Inferior parietal cortex (tissue), 1 donor: Measurements from ENCODE around the gene SLC66A2.
"Not testable (repeated sequence)": the region's sequence is repeated elsewhere in the genome, so short reads cannot be mapped to it uniquely, and the experiment has no call there.

ENCODE experiments used
- DNase-seq: peaks from one replicate; pipeline ENCODE4 v3.0.0-alpha.2; 2016; ENCODE audit errors: extremely low spot score

SLC66A2 gene

DNA sequence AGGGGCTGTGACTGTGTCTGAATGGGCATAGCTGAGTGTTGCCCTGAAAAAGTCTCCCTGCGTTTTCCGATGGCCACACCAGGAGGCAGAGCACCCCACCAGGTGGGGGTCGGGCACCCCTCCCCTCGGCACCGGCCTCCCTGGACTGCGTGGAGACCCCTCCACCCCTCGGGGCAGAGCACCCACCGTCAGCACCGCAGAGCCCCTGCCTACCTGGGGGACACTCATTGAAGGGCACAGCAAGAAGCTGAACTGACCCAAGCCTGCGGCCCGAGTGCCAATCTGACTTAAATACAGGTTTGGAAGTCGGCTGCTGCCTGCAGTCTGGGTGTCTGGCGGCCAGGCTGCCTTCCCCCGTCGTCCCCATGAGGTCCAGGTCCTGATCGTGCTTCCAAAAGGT is 83.8 kb downstream of the SLC66A2 start:
- DNase-seq, result no peak

DNA sequence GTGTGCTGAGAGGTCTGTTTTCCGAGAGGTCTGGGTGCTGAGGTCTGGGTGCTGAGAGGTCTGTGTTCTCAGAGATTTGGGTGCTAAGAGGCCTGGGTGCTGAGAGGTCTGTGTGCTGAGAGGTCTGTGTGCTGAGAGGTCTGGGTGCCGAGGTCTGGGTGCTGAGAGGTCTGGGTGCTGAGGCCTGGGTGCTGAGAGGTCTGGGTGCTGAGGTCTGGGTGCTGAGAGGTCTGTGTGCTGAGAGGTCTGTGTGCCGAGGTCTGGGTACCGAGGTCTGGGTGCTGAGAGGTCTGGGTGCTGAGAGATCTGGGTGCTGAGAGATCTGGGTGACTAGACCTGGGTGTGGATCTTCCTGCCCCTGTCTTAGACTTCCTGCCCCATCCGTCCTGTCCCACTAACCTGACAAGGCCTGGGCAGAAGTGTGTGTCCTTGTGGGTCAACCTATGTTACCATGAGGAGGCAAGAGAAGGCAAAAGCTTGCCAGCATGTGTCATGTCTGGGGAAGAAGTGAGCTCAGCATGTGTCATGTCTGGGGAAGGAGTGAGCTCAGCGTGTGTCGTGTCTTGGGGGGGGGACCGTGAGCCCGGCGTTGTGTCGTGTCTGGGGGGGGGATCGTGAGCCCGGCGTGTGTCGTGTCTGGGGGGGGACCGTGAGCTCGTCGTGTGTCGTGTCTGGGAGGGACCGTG is 84.4 kb downstream of the SLC66A2 start:
- no peak for DNase-seq

DNA sequence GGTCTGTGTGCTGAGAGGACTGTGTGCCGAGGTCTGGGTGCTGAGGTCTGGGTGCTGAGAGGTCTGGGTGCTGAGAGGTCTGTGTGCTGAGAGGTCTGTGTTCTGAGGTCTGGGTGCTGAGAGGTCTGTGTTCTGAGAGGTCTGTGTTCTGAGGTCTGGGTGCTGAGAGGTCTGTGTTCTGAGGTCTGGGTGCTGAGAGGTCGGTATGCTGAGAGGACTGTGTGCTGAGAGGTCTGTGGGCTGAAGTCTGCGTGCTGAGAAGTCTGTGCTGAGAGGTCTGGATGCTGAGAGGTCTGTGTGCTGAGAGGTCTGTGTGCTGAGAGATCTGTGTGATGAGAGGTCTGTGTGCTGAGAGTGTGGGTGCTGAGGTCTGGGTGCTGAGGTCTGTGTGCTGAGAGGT is 85.5 kb downstream of the SLC66A2 start:
- not testable (repeated sequence) for DNase-seq

DNA sequence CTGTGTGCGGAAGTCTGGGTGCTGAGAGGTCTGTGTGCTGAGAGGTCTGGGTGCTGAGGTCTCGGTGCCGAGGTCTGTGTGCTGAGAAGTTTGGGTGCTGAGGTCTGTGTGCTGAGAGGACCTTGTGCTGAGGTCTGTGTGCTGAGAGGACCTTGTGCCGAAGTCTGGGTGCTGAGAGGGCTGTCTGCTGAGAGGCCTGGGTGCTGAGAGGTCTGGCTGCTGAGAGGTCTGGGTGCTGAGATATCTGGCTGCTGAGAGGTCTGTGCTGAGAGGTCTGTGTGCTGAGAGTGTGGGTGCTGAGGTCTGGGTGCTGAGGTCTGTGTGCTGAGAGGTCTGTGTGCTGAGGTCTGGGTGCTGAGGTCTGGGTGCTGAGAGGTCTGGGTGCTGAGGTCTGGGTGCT is 86.5 kb downstream of the SLC66A2 start:
- not testable (repeated sequence) for DNase-seq

DNA sequence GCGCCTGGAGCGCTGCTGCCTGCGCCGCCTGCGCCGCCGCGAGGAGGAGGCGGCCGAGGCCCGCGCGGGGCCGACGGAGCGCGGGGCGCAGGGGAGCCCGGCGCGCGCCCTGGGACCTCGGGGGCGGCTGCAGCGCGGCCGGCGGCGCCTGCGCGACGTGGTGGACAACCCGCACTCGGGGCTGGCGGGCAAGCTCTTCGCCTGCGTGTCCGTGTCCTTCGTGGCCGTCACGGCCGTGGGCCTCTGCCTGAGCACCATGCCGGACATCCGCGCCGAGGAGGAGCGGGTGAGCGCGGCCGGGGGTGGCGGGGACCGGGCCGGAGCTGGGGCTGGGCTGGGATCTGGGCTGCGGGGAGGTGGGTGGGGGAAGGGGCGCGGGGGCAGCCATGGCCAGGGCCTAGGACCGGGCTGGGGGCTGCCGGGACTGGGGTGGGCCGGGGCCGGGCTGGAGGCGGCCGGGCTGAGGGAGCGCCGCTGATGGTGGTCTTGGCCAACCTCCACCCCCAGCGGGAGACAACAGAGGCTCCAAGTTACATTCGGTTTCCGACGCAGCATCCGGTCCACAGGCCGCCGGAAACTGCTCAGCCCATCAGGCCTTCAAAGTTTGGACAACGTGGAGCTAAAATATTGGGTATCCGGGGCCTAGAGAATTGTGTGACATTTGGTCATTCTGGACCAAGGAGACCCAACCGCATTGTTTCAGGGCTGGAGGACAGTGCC is 87.3 kb downstream of the SLC66A2 start:
- no peak for DNase-seq

DNA sequence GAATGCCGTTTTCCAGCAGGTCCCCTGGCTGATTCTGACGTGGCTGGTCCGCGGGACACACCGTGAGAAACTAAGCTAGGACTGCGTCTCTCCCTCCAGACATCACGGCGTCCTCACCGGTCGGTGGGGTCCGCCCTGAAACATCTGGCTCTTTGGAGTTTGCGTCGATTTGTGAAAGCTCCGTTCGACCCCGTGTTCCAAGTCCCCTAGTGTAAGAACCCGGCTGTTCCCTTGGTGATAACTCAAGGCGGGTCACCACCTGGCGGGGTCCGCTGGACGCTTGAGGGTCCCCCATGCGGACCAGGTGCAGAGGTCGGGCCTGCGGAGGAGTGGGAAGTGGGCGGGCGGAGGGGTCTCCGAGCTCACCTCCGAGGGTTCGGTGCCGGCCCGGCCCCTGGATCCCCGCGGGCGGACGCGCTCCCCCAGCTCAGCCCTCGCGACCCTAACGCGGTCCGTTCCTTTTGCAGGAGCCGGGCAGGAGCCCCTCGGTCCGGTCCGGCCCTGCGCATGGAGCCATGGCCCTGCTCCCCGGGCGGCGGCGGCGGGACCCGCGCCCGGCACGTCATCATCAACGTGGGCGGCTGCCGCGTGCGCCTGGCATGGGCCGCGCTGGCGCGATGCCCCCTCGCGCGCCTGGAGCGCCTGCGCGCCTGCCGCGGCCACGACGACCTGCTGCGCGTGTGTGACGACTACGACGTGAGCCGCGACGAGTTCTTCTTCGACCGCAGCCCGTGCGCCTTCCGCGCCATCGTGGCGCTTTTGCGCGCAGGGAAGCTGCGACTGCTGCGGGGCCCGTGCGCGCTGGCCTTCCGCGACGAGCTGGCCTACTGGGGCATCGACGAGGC is 88.1 kb downstream of the SLC66A2 start:
- no peak for DNase-seq

DNA sequence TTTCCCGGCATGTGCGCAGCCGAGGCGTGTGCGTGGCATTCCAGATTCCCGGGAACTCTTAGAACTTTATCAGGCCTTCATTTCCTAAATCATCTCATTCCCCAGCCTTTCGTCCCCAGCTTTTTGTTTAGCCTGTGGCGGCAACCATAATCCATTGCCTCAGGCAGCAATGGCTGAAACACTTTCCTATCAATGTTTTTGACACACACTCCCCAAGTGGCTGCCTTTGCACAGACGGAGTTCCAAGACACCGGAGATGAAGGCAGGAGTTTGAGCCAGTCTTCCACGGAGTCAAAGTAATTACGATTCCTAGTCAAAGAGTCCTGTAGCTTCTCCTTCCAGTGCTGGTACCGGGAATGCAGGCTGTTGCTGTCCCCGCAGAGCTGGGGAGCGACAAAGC is 88.9 kb downstream of the SLC66A2 start:
- no peak for DNase-seq

DNA sequence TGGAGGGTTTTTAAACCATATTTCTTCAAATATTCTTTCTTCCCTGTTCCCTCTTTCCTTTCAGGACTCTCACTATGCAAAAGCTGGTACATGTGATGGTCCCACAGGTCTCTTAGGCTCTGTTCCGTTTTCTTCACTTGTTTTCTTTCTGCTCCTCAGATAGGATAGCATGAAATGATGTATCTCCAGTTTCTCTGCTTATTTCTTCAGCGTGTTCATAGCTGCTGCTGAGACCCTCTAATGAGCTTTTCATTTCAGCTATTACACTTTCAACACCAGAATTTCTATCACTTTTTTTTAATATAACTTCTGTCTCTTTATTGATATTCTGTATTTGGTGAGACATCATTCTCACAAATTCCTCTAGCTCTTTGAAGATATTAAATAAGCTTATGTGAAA is 89.8 kb downstream of the SLC66A2 start:
- DNase-seq, result no peak

DNA sequence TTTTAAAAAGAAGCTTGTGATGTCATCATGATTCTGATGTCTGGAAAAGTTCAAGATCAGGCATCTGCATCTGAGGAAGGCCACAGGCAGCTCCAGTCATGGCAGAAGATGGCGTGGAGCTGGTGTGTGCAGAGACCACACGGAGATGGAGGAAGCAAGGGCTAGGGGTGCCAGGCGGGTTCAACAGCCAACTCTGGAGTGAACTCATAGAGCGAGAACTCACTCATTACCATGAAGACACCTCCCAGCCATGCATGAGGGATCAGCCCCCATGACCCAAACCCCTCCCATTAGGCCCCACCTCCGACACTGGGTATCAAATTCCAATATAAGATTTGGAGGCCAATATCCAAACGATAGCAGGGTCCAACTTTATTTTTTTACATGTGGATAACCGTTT is 92.1 kb downstream of the SLC66A2 start:
- DNase-seq, result no peak

DNA sequence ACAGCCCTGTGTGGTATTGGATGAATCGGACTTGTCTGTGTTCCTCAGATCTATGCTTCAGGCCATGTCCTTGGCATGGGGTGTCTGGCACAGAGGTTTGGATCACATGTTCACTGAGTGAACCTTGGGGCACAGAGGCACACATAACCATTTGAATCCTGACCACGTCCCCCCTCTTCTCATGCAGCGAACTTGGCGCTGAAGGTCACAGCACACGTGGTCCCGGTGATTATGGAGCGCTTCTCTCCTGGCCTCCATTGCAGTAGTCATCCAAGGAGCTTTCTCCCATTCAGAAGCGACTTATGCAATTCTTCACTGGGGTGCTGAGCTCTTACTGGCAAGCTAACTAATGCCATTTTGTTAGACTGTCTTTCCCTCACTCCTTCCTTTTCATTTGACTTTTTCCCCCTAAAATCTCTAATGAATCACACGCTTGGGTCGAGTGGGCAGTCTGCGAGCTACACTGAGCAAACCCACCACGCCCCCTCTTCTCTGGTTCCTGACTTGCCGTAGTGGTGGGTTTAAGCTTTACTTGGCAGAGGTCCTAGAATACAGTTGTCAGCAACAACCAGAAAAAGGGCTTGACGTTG is 94.3 kb downstream of the SLC66A2 start:
- peak; percentile 6 for DNase-seq

DNA sequence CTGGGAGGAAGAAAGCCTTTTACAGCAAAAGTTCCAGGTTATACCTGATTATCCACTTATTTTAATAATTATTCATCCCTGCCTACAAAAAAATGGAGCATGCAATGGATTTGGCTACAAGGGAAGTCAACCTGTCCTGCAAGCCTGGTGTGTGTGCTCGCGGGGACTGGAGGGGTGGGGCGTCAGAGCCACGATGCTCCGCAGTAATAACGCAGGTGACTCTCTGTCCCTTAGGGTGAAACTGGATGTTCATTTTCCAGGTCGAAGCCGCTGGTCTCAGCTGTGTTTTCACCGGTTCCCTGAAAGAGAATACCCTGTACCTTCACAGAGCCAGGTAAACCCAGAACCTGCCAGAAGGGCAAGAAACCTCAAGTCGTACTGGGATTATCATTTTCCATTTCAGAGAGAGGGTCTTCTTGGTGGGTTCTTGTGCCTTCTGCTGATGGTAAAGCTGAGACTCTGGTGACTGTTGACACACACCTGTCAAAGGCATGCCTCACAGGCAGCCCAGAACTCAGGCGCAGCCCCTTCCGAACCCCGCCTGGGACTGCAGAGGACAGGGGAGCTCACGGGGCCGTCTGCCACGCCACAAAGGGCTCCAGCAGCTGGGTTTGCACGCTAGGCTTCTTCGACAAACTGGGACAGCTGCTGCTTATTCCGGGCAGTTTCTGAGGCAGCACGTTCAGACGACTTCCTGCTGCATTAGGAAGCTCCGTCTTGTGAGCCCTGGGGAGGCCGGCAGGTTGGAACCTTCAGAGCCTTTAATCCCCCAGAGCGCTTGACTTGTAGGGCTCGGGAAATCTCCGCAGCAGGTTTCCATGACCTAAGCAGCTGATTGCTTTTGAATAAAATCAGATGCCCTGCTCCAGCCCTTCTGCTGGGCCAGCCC is 95.1 kb downstream of the SLC66A2 start:
- no peak for DNase-seq

DNA sequence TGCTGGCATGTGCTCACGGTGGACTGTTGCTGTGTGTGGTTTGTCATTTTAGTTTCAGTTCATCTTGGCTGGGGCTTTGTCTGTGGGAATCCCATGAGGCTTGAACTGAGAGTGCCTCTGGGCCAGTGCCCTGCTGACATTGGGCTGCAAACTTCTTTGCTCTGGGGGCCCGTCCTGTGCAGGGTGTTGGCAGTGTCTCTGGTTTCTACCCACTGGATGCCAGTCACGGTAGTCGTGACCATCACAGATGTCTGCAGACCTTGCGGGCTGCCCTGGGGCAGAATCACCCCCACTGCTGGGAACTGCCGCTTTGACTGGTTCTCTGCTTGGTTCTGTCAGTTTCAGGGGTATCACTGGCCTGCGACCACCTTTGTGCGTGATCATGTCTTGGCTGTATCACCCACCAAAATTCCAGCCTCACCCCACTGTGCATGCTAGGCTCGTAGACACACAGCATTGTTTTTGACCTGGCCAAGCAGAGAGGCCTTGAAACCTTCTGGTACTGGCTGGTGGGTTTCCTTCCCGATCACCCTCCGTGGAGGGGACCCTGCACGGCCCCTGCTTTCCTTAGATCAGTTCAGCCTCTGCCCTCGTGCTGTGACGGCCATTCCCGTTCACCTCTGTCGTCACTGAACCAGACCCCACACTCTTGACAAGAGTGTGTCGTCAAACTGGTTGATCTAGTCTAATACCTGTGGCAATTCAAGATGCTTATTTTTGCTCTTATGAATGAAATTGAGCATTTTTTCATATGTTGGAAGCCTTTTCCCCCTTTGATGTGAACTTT is 96.1 kb downstream of the SLC66A2 start:
- DNase-seq, result no peak

DNA sequence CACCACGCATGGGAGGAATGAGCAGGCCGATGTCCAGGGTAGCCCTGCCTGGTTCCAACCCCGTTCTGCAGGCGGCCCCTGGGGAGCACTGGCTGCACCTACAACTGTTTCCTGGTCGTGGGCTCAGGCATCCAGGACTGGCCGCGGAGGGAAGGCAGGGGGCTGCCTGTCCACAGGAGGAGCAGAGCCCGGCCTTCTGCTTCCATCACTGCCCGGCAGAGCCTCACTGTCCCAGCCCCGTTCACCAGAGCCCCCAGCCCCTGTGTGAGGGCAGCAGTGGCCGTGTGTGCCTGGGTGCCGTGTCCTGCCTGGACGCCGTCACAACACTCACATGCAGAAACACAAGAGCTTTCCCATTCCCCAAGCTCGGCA is 97.5 kb downstream of the SLC66A2 start:
- no peak for DNase-seq

DNA sequence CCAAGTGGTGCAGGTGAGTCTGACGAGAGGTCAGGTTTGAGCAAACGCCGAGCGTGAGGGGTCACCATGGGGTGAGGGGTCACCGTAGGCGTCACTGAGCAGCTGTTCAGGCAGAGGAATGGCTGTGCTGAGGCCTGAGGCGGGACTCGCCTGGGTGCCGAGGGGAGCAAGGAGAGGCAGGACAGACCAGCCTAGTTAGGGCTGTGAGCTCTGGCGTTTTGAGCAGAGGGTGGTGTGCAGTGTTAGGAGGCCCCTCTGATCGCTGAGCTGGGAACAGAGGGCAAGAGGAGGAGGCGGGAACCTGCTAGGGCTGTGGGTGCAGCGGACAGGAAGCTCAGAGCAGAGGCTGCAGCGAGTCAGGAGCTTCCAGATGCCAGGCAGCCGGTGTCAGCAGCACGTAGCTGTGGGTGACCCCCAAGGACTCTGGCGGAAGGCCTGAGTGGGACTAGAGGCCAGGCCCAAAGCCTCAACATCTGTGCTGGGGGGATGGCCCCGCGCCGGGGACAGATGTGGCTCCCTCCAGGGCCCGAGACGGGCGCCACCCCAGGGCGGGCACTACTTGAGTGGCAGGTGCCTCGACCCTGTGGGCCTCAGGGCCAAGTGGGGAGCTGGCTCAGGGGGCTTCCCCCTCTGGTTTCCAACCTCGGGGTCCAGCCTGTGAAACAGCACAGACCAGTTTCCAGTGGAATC is 98.0 kb downstream of the SLC66A2 start:
- no peak for DNase-seq

DNA sequence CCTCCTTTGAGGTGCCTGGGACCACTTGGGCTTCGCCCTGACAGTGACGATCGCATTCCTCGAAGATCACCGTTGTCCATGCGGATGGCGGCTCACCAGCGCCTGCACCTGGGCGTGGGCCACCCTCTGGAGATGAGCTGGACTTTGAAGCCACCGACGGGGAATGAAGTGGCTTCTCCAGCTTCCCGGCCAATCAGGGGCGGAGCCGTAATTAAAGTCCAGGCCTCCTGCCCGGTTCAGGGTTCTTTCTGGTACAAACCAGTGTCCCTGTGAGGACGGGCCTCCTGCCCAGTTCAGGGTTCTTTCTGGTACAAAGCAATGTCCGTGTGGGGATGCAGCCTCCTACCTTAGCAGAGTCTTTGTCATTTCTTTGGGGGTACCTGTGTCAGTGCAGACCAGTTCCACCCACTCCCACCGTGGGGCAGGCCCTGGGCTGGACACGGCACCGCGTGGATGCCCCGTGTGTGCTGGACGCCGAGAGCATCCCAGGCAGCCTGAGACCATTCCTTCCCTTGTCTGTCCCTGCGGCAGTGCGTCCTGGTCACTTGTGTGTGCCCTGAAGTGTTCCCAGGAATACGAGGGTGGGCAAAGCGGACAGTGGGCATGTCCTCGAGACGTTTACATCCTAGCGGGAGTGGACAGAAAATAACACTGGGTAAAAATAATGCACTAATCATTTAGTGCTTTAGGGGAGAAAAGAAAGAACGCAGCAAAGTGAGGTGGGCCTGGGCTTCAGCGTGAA is 98.7 kb downstream of the SLC66A2 start:
- no peak for DNase-seq
